OCI-LY1 (cell line): Measurements from ENCODE around the gene C20orf204.

Experiments used
- H2AFZ ChIP-seq: fragments of 200-600 bp; sonication (generic), shearing (Covaris generic); 2 replicates; pipeline ENCODE4 v1.6.0; 2014; ENCODE audit warnings: antibody characterized with exemption, mild to moderate bottlenecking, low read length
- H3F3A ChIP-seq: fragments of 200-600 bp; sonication (generic), shearing (Covaris generic); 2 replicates; pipeline ENCODE4 v1.6.0; 2014; ENCODE audit warnings: mild to moderate bottlenecking, antibody characterized with exemption, low read length, moderate library complexity; ENCODE audit not compliant: insufficient read depth
- H3K27ac ChIP-seq: fragments of 200-600 bp; sonication (generic); 2 replicates; pipeline ENCODE4 v1.5.1; 2014; ENCODE audit warnings: low read length, mixed run types, mild to moderate bottlenecking, low read depth; ENCODE audit not compliant: poor library complexity, severe bottlenecking
- H3K27me3 ChIP-seq: fragments of 200-600 bp; sonication (generic); 2 replicates; pipeline ENCODE4 v1.6.0; 2014; ENCODE audit warnings: antibody characterized with exemption, mild to moderate bottlenecking, low read length, moderate library complexity; ENCODE audit not compliant: insufficient read depth
- H3K36me3 ChIP-seq: fragments of 200-600 bp; sonication (generic); 2 replicates; pipeline ENCODE4 v1.6.1; 2014; ENCODE audit warnings: mild to moderate bottlenecking, antibody characterized with exemption, low read length, moderate library complexity, mixed read lengths; ENCODE audit not compliant: insufficient read depth
- H3K4me1 ChIP-seq: fragments of 200-600 bp; sonication (generic); 2 replicates; pipeline ENCODE4 v1.5.1; 2014; ENCODE audit warnings: mild to moderate bottlenecking, low read length, moderate library complexity; ENCODE audit not compliant: insufficient read depth, severe bottlenecking
- H3K4me2 ChIP-seq: fragments of 200-600 bp; sonication (generic), shearing (Covaris generic); 2 replicates; pipeline ENCODE4 v1.6.1; 2014; ENCODE audit warnings: low read length
- H3K4me3 ChIP-seq: fragments of 200-600 bp; sonication (generic); 2 replicates; pipeline ENCODE4 v1.5.1; 2014; ENCODE audit warnings: low read length, low read depth, mild to moderate bottlenecking, mixed read lengths; ENCODE audit not compliant: poor library complexity, severe bottlenecking
- H3K79me2 ChIP-seq: fragments of 200-600 bp; shearing (Covaris generic); 2 replicates; pipeline ENCODE4 v1.6.1; 2016; ENCODE audit warnings: mixed run types, low read length, mixed read lengths; ENCODE audit not compliant: insufficient read depth
- H3K9ac ChIP-seq: fragments of 200-600 bp; sonication (generic), shearing (Covaris generic); 2 replicates; pipeline ENCODE4 v1.6.1; 2014; ENCODE audit warnings: mild to moderate bottlenecking, low read length, mixed read lengths
- H3K9me2 ChIP-seq: fragments of 200-600 bp; sonication (generic), shearing (Covaris generic); 2 replicates; pipeline ENCODE4 v1.6.1; 2014; ENCODE audit warnings: low read depth, mild to moderate bottlenecking, low read length, mixed read lengths
- H3K9me3 ChIP-seq: fragments of 200-600 bp; shearing (Covaris generic); 2 replicates; pipeline ENCODE4 v1.6.1; 2014; ENCODE audit warnings: low read length, mixed read lengths
- H4K20me1 ChIP-seq: fragments of 200-600 bp; sonication (generic), shearing (Covaris generic); 2 replicates; pipeline ENCODE4 v1.6.0; 2016; ENCODE audit warnings: mild to moderate bottlenecking, low read length; ENCODE audit not compliant: insufficient read depth
- EZH2 ChIP-seq: fragments of 200-600 bp; sonication (generic), shearing (Covaris generic); IDR thresholded peaks from 2 replicates; pipeline ENCODE4 v1.8.0; 2017; ENCODE audit warnings: borderline replicate concordance, mixed run types, mild to moderate bottlenecking, antibody characterized with exemption, low read length, moderate library complexity, mixed read lengths
- TF ChIP-seq, protein P1 (sequence below): fragments of 200-600 bp; sonication (generic), shearing (Covaris generic); IDR thresholded peaks from 2 replicates; pipeline ENCODE4 v1.5.1; 2017; ENCODE audit warnings: mild to moderate bottlenecking, antibody characterized with exemption, low read length, moderate library complexity, mixed read lengths

The C20orf204 gene

DNA sequence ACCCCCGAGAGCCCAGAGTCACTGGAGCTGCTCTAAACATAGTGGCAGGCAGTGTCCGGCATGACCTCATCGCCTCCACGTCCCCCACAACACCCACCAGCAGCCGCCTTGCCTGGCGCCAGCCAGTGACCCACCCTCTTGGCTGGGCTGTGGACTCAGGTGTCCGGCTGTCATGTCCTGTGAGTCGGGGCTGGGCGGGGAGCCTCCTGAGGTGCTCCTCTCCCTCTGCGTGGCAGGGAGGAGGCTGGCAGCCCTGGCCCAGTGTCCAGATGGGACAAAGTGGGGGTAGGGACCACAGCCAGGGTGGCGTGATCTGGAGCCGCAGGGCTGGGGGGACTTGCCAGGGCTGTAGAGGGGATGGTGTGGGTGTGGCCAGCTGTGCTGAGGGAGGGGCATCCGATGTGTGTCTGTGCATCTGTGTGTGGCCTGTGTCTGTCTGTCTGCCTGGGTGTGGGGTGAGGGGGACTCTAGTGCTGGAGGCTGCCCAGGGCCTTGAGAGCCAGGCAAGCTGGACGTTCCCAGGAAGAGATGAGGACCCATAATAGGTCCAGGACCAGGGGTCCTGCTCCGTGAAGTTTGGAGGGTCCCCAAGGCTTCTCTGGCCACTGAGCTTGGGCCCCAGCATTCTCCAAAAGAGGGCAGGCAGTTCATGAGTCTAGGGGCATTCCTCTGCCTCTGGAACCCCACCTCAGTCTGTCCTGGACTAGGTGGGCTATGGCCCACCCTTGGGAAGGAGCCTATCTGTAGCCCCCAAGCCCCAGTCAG is 15.8 kb downstream of the C20orf204 start:
- Histone ChIP-seq H3K4me2 (no peak overlapping the region), H3K9ac (no peak overlapping the region)

DNA sequence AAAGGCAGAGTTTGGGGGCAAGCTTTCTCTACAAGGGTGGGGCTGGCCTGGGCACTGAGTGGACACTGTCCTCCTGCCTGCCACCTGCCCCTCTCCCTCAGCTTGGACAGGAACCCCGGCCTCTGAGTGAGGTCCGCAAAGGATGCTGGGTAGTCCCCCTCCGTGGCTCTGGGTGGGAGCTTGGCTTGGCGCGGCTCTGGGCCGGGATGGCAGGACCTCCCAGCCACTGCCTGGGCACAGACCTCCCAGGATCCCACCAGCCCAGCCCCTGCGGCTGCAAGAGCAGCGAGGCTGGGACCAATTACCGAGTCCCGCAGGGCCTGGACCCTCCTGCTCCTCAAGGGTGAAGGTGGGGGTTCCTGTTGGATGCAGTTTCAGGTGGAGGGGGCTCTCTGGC is 16.3 kb downstream of the C20orf204 start:
- H3K9me3 ChIP-seq: no peaks in the 10 kb centered on the region
- no peak overlapping the region for H3K9ac ChIP-seq
- H3K36me3 ChIP-seq: no peaks in the 10 kb centered on the region
- H3K4me2 ChIP-seq: no peak overlapping the region
- H3K27ac ChIP-seq: no peak overlapping the region
- H3K4me1 ChIP-seq: peaks cover 7% of the 10 kb centered on the region
- no peak for TF ChIP-seq EZH2
- TF ChIP-seq, protein P1, sequence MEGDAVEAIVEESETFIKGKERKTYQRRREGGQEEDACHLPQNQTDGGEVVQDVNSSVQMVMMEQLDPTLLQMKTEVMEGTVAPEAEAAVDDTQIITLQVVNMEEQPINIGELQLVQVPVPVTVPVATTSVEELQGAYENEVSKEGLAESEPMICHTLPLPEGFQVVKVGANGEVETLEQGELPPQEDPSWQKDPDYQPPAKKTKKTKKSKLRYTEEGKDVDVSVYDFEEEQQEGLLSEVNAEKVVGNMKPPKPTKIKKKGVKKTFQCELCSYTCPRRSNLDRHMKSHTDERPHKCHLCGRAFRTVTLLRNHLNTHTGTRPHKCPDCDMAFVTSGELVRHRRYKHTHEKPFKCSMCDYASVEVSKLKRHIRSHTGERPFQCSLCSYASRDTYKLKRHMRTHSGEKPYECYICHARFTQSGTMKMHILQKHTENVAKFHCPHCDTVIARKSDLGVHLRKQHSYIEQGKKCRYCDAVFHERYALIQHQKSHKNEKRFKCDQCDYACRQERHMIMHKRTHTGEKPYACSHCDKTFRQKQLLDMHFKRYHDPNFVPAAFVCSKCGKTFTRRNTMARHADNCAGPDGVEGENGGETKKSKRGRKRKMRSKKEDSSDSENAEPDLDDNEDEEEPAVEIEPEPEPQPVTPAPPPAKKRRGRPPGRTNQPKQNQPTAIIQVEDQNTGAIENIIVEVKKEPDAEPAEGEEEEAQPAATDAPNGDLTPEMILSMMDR: no peak
- no peaks in the 10 kb centered on the region for H3K79me2 ChIP-seq
- no peak overlapping the region for H3K4me3 ChIP-seq
- H3K9me2 ChIP-seq: no peaks in the 10 kb centered on the region
- no peaks in the 10 kb centered on the region for H3F3A ChIP-seq
- H2AFZ ChIP-seq: no peak overlapping the region
- no peaks in the 10 kb centered on the region for H4K20me1 ChIP-seq
- H3K27me3 ChIP-seq: peaks cover 21% of the 10 kb centered on the region

More for the DNA sequence above, 15.8 kb downstream of the C20orf204 start:
- Histone ChIP-seq H3F3A (no peaks in the 10 kb centered on the region), H3K9me2 (no peaks in the 10 kb centered on the region), H3K36me3 (no peaks in the 10 kb centered on the region), H2AFZ (no peak overlapping the region), H3K27me3 (peaks cover 20% of the 10 kb centered on the region), H4K20me1 (no peaks in the 10 kb centered on the region), H3K79me2 (no peaks in the 10 kb centered on the region), H3K9me3 (no peaks in the 10 kb centered on the region), H3K27ac (no peak overlapping the region), H3K4me3 (no peak overlapping the region), H3K4me1 (peaks cover under 1% of the 10 kb centered on the region)
- TF ChIP-seq EZH2: no peak
- TF ChIP-seq, protein P1: no peak

DNA sequence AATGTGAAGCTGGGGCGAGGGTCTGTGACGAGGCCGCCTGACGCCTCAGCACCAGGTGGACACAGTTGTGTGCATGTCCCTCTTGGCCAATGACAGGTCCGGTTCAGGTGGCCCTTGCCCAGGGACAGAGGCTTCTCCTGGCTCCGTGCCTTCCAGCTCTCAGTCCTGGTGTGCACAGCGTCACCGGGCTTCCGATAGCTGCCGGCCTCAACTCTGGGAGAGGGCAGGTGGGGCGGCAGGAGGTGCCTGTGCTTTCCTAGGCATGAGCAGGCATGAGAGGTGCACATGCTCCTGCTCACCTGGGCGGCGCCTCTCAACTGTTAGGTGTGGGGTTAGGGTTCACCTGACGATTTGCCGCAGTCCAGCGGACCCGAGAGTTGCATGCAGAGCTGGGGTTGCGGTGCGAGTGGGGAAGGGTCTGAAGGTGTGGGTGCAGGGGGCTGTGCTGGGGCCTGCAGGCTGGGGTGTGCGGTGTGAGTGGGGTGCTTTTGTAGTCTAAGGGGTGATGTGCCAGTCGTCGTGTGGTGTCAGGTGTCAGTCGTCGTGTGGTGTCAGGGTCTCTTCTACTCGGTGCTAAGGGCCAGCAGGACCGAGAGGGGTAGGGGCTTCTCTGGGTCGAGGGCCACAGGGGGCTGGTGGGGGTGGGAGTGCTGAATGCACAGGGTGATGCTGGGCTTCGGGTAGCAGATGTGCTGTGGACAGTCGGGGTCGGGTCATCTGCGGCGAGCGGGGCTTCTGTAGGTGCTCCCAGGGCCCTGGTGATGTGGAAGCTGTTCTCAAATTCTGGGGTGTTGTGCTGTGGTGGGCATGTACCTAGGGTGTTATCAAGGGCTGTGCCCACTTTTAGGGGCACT is 17.2 kb downstream of the C20orf204 start:
- no peak overlapping the region for H2AFZ ChIP-seq
- H3K79me2 ChIP-seq: no peaks in the 10 kb centered on the region
- no peaks in the 10 kb centered on the region for H3K36me3 ChIP-seq
- H3K4me3 ChIP-seq: no peak overlapping the region
- no peak overlapping the region for H3K4me2 ChIP-seq
- H4K20me1 ChIP-seq: no peaks in the 10 kb centered on the region
- H3K27me3 ChIP-seq: peaks cover 21% of the 10 kb centered on the region
- H3F3A ChIP-seq: no peaks in the 10 kb centered on the region
- no peaks in the 10 kb centered on the region for H3K9me2 ChIP-seq
- no peaks in the 10 kb centered on the region for H3K9me3 ChIP-seq
- H3K9ac ChIP-seq: no peak overlapping the region
- H3K27ac ChIP-seq: no peak overlapping the region
- H3K4me1 ChIP-seq: peaks cover 11% of the 10 kb centered on the region
- TF ChIP-seq, protein P1: no peak
- no peak for TF ChIP-seq EZH2
